HepG2 (cell line): Measurements from ENCODE around the gene CUL4B. TPM values are rescaled to one million over a fixed set of nuclear protein-coding genes. Genes with fewer than 3 reads are reported as not detected.

Source experiments
- CBX2 ChIP-seq, 2 experiments: fragments of 200-600 bp in 1 of 2; sonication (generic); formaldehyde crosslinking in 1 of 2; IDR thresholded peaks; 2 replicates each; pipeline versions ENCODE4 v1.7.0 to v1.8.1; 2018 to 2022; ENCODE audit warnings: low read depth in 2 of 2, low read length in 1 of 2, mild to moderate bottlenecking in 1 of 2, missing genetic modification reagents in 1 of 2
- DDIT3 ChIP-seq: sonication (generic); formaldehyde crosslinking; IDR thresholded peaks from 2 replicates; pipeline ENCODE4 v1.4.0; 2020; ENCODE audit warnings: mild to moderate bottlenecking, missing genetic modification reagents
- GABPB1 ChIP-seq: IDR thresholded peaks from 2 replicates; pipeline ENCODE4 v1.6.1; 2016; ENCODE audit warnings: mild to moderate bottlenecking, missing genetic modification reagents, moderate library complexity, missing compliant biosample characterization
- GTF2F1 ChIP-seq: fragments of 150-350 bp; IDR thresholded peaks from 2 replicates; pipeline ENCODE4 v1.6.1; 2014; ENCODE audit warnings: low read length
- HMGA1 ChIP-seq: sonication (generic); formaldehyde crosslinking; conservative IDR thresholded peaks from 2 replicates; pipeline ENCODE4 v1.4.0; 2020; ENCODE audit warnings: missing genetic modification reagents
- HNRNPK ChIP-seq: fragments of 200-400 bp; formaldehyde crosslinking; IDR thresholded peaks from 2 replicates; pipeline ENCODE4 v1.6.1; 2018; ENCODE audit warnings: low read length, low read depth, moderate library complexity, mild to moderate bottlenecking; ENCODE audit not compliant: poor library complexity, severe bottlenecking
- KAT8 ChIP-seq: IDR thresholded peaks from 2 replicates; pipeline ENCODE4 v1.6.1; 2016; ENCODE audit warnings: missing genetic modification reagents, missing compliant biosample characterization
- MNT ChIP-seq: fragments of 450-650 bp; IDR thresholded peaks from 2 replicates; pipeline ENCODE4 v1.6.1; 2016
- NFIB ChIP-seq: sonication (generic); formaldehyde crosslinking; IDR thresholded peaks from 2 replicates; pipeline ENCODE4 v1.9.0; 2021; ENCODE audit warnings: missing genetic modification reagents, mild to moderate bottlenecking, borderline replicate concordance
- NKX3-1 ChIP-seq: sonication (generic); formaldehyde crosslinking; IDR thresholded peaks from 2 replicates; pipeline ENCODE4 v1.5.0; 2020; ENCODE audit warnings: missing genetic modification reagents
- PITX1 ChIP-seq: sonication (generic); formaldehyde crosslinking; IDR thresholded peaks from 2 replicates; pipeline ENCODE4 v1.5.1; 2020; ENCODE audit warnings: mild to moderate bottlenecking, missing genetic modification reagents
- SAFB2 ChIP-seq: sonication (generic); formaldehyde crosslinking; IDR thresholded peaks from 2 replicates; pipeline ENCODE4 v1.5.1; 2020; ENCODE audit warnings: missing genetic modification reagents, low read depth, mild to moderate bottlenecking, borderline replicate concordance
- SP5 ChIP-seq: IDR thresholded peaks from 2 replicates; pipeline ENCODE4 v1.6.1; 2016; ENCODE audit warnings: low read depth, borderline replicate concordance
- TRIM24 ChIP-seq: sonication (generic); formaldehyde crosslinking; IDR thresholded peaks from 2 replicates; pipeline ENCODE4 v1.8.0; 2022; ENCODE audit warnings: mild to moderate bottlenecking, missing genetic modification reagents
- XRCC5 ChIP-seq: fragments of 200-400 bp; formaldehyde crosslinking; optimal IDR thresholded peaks from 2 replicates; pipeline ENCODE3; 2017; ENCODE audit warnings: mild to moderate bottlenecking, low read length
- ZNF12 ChIP-seq: sonication (generic); formaldehyde crosslinking; IDR thresholded peaks from 2 replicates; pipeline ENCODE4 v1.5.0; 2020; ENCODE audit warnings: missing genetic modification reagents
- ZNF256 ChIP-seq: sonication (generic); formaldehyde crosslinking; conservative IDR thresholded peaks from 2 replicates; pipeline ENCODE4 v1.4.0; 2020; ENCODE audit warnings: missing genetic modification reagents
- ZNF383 ChIP-seq: sonication (generic); formaldehyde crosslinking; IDR thresholded peaks from 2 replicates; pipeline ENCODE4 v1.4.0; 2020; ENCODE audit warnings: missing genetic modification reagents, mild to moderate bottlenecking, borderline replicate concordance
- polyA plus RNA-seq, 8 experiments: library from polyadenylated mRNA; depleted of rRNA in 3 of 8; stranded (reverse) in 7 of 8; unstranded in 1 of 8; fragments of >200 nt; fragmentation: Illumina TruSeq in 4 of 8; extraction: Trizol in 4 of 8; gene quantifications; 2 replicates each; pipeline versions ENCODE4 v1.2.1 to v1.2.3, GENCODE V29; 2011 to 2016; ENCODE audit warnings: low read depth in 4 of 8, missing spikeins in 1 of 8, mixed read lengths in 1 of 8; ENCODE audit not compliant: insufficient read depth in 1 of 8
- total RNA-seq, 5 experiments: library from RNA; depleted of rRNA; stranded (reverse); fragments of >200 nt; fragmentation: Illumina TruSeq; extraction: Trizol; gene quantifications; 2 replicates each; pipeline ENCODE4 v1.2.3, GENCODE V29; 2016; ENCODE audit warnings: low read depth in 1 of 5
- TF ChIP-seq, protein P1 (sequence below): IDR thresholded peaks from 2 replicates; pipeline ENCODE4 v1.6.1; 2018; ENCODE audit warnings: missing genetic modification reagents, mild to moderate bottlenecking, missing compliant biosample characterization
- TF ChIP-seq, protein P2 (sequence below): IDR thresholded peaks from 2 replicates; pipeline ENCODE4 v1.6.1; 2016; ENCODE audit warnings: low read depth
- TF ChIP-seq, protein P3 (sequence below): IDR thresholded peaks from 2 replicates; pipeline ENCODE4 v1.6.1; 2016; ENCODE audit warnings: missing compliant biosample characterization, missing genetic modification reagents, borderline replicate concordance
- TF ChIP-seq, protein P4 (sequence below): sonication (generic); formaldehyde crosslinking; IDR thresholded peaks from 2 replicates; pipeline ENCODE4 v1.9.0; 2021; ENCODE audit warnings: missing genetic modification reagents, borderline replicate concordance

CUL4B gene
- total and polyA plus RNA-seq, 2 of the 13 experiments (the other 11 are each of a cell fraction or from before 2014, with no cell fraction given): 21.6 to 28.5 TPM

GRCh38 chrX:120560842-120561633, at the start of gene CUL4B (continued):
- no peak for TF ChIP-seq ZNF256 (CRISPR knock-in tag)
- TF ChIP-seq PITX1: no peak
- no peak for TF ChIP-seq HMGA1 (CRISPR knock-in tag)
- no peak for TF ChIP-seq NFIB (CRISPR knock-in tag)
- TF ChIP-seq SAFB2: no peak
- no peak for TF ChIP-seq ZNF12 (CRISPR knock-in tag)
- TF ChIP-seq, protein P1, sequence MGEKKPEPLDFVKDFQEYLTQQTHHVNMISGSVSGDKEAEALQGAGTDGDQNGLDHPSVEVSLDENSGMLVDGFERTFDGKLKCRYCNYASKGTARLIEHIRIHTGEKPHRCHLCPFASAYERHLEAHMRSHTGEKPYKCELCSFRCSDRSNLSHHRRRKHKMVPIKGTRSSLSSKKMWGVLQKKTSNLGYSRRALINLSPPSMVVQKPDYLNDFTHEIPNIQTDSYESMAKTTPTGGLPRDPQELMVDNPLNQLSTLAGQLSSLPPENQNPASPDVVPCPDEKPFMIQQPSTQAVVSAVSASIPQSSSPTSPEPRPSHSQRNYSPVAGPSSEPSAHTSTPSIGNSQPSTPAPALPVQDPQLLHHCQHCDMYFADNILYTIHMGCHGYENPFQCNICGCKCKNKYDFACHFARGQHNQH (CRISPR knock-in tag): no peak
- peak; percentile 91 for TF ChIP-seq GABPB1 (CRISPR knock-in tag)
- TF ChIP-seq NKX3-1 (CRISPR knock-in tag): no peak
- no peak for TF ChIP-seq HNRNPK
- no peak for TF ChIP-seq TRIM24 (CRISPR knock-in tag)
- TF ChIP-seq CBX2 (IDR thresholded peaks at IDR 0.05; ENCODE audit: low read depth, low read length): no peak
- no peak for TF ChIP-seq CBX2 (CRISPR knock-in tag; IDR thresholded peaks at IDR 0.05; ENCODE audit: low read depth)
- TF ChIP-seq SP5 (CRISPR knock-in tag): peak; percentile 41; the same call in 1 of the 2 replicates
- no peak for TF ChIP-seq ZNF383 (CRISPR knock-in tag)
- TF ChIP-seq DDIT3 (CRISPR knock-in tag): no peak
- TF ChIP-seq, protein P2, sequence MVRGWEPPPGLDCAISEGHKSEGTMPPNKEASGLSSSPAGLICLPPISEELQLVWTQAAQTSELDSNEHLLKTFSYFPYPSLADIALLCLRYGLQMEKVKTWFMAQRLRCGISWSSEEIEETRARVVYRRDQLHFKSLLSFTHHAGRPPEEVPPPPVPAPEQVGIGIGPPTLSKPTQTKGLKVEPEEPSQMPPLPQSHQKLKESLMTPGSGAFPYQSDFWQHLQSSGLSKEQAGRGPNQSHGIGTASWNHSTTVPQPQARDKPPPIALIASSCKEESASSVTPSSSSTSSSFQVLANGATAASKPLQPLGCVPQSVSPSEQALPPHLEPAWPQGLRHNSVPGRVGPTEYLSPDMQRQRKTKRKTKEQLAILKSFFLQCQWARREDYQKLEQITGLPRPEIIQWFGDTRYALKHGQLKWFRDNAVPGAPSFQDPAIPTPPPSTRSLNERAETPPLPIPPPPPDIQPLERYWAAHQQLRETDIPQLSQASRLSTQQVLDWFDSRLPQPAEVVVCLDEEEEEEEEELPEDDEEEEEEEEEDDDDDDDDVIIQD (CRISPR knock-in tag): no peak
- no peak for TF ChIP-seq MNT
- TF ChIP-seq, protein P3, sequence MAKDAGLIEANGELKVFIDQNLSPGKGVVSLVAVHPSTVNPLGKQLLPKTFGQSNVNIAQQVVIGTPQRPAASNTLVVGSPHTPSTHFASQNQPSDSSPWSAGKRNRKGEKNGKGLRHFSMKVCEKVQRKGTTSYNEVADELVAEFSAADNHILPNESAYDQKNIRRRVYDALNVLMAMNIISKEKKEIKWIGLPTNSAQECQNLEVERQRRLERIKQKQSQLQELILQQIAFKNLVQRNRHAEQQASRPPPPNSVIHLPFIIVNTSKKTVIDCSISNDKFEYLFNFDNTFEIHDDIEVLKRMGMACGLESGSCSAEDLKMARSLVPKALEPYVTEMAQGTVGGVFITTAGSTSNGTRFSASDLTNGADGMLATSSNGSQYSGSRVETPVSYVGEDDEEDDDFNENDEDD (CRISPR knock-in tag): peak; percentile 14; the same call in 1 of the 2 replicates
- 0 out of 2 replicates have a peak, but pooled peaks have one; percentile 30 for TF ChIP-seq KAT8 (CRISPR knock-in tag)
- no peak for TF ChIP-seq XRCC5
- TF ChIP-seq, protein P4, sequence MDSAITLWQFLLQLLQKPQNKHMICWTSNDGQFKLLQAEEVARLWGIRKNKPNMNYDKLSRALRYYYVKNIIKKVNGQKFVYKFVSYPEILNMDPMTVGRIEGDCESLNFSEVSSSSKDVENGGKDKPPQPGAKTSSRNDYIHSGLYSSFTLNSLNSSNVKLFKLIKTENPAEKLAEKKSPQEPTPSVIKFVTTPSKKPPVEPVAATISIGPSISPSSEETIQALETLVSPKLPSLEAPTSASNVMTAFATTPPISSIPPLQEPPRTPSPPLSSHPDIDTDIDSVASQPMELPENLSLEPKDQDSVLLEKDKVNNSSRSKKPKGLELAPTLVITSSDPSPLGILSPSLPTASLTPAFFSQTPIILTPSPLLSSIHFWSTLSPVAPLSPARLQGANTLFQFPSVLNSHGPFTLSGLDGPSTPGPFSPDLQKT (CRISPR knock-in tag): no peak
- no peak for TF ChIP-seq GTF2F1
